GM21529 (cell line): ENCODE results near the gene ADGRB3.
"Not testable (repeated sequence)": the region's sequence is repeated elsewhere in the genome, so short reads cannot be mapped to it uniquely, and the experiment has no call there.

Source experiments
- ATAC-seq: cut with Tn5 transposase; IDR thresholded peaks from one replicate; pipeline ENCODE4 v1.9.1; 2021; ENCODE audit not compliant: unreplicated experiment

The ADGRB3 gene

DNA sequence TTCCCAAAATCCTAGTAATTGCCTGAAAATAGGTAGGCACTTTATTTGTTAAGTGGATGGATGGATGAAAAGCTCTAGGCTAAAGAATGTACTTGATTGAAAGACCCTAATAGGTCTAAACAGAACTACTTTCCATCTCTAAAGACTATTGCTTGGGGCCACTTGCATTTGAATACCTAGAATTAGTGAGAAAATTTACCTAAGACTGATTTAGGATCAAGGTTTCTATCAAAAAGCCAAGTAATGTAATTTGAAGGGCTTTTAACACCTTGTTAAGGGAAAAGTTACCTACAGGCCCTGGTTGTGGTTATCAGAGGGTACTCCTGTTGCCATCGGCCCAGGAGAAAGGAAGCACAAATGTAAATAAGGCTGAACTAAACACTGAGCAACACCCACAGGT lies 581.0 kb downstream of the ADGRB3 start:
- ATAC-seq = no peak

DNA sequence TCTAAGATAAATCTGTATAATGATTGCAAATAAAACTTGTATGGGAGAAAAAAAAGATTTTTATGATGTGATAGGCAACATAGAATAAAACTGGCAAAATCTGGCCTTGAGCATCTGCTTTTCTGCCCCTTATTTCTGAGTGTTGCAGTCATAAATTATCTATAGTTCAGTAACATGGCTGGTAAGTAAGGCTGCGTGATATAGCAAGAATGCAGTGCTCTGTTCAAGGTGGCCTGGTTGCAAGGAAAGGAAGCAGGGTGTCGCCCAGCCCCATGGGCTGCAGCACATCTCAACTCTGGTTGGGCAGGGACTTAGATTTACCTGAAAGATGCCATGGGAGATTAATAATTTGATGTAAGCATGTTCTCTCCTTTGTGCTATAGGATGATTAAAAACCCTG lies 582.3 kb downstream of the ADGRB3 start:
- ATAC-seq = no peak

GRCh38 chr6:69220375-69220774 lies 585.3 kb downstream of the ADGRB3 start:
- ATAC-seq = no peak

GRCh38 chr6:69232008-69232407 lies 596.9 kb downstream of the ADGRB3 start:
- ATAC-seq = no peak

DNA sequence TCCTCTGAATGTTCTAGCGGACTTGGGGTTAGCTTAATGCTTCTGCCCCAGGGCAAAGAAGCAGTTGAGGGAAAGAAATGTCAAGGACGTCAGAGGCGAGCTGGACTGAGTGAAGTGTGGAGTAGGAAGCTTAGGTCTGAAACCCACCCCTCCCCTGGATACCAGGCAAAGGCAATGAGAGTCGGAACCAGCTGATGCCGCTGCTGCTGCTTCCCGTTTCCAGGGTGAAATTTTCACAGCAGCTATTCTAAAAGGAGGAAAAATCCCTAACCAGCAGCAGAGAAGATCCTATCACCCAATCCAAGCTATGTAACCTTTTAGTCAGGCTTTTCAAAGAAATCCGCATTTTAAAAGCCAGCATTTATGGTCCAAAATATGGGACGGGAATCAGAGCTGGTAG lies 597.4 kb downstream of the ADGRB3 start:
- peak; percentile 5 for ATAC-seq

GRCh38 chr6:69232911-69233448 lies 597.9 kb downstream of the ADGRB3 start:
- ATAC-seq = peak; percentile 96

DNA sequence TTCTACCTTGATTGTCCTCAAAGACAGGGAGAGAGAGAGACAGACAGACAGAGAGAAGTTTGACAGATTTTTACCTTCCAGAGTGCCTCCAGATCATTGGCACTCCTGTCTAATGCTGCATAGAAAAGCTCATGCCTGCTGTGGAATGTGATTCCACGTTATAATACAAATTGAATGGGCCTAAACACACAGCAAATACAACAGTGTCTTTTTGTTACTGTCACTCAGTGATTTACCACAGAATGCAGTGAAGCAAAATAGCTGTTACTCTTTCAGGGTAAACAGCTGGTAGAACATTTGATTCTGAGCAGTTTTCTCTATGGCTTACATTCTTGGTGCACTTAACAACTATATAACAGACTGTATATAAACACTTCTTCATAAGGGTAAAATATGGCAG lies 603.0 kb downstream of the ADGRB3 start:
- ATAC-seq = no peak

DNA sequence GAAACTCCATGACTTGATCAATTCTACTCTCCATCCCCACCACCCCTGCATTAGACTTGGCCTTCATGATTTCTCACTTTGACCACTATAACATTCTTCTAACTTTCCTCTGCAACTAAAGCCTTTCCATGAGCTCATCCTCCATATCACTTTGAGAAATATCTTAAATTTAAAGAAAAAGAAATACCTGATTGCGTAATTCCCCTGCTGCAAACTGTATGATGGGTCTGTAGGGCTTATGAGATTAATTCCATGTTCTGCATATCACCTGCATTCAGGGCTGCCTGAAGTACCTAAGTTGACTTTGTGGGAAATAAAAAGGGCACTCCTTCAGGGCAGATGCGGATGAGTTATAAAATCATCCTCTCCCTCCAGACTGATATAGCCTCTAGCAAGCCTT lies 611.9 kb downstream of the ADGRB3 start:
- no peak for ATAC-seq

- no peak for ATAC-seq
Observed at GRCh38 chr6:69261010-69261409, 625.9 kb downstream of the ADGRB3 start.

- no peak for ATAC-seq
Observed at GRCh38 chr6:69263297-69263696, 628.2 kb downstream of the ADGRB3 start.

GRCh38 chr6:69265090-69265489 lies 630.0 kb downstream of the ADGRB3 start:
- ATAC-seq = no peak

GRCh38 chr6:69265706-69266105 lies 630.6 kb downstream of the ADGRB3 start:
- ATAC-seq = no peak

- ATAC-seq = no peak
Observed at GRCh38 chr6:69276204-69276603, 641.1 kb downstream of the ADGRB3 start.

- no peak for ATAC-seq
Observed at GRCh38 chr6:69279805-69280204, 644.7 kb downstream of the ADGRB3 start.

- ATAC-seq = no peak
Observed at GRCh38 chr6:69280858-69281257, 645.8 kb downstream of the ADGRB3 start.

DNA sequence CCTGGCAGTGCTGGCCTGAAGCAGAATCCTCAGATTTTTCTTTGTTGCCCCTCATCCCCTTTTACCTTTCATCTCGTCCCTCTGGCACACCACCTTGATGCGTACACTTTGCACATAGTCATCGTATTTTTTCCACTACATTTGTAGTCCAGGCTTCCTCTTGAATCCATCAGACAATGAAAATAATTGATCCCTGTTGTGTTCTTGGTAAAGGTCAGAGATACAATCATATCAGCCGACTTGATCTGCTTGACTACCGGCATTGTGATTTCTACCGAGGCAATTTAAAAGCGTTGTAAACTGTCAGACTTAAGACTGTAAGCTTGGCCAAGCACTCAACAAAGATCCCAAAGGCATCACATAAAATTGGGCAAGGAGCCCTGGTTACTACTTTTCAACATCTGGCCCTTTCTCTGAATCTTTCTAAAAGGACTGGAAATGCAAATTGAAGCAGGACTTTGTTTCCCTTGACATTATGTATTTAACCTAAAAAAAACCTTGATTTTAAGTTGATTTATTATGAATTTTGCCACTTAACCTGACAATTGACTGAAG lies 649.2 kb downstream of the ADGRB3 start:
- no peak for ATAC-seq

- peak; percentile 51 for ATAC-seq
Observed at GRCh38 chr6:69285054-69285453, 650.0 kb downstream of the ADGRB3 start.

- ATAC-seq = no peak
Observed at GRCh38 chr6:69286331-69286730, 651.2 kb downstream of the ADGRB3 start.

DNA sequence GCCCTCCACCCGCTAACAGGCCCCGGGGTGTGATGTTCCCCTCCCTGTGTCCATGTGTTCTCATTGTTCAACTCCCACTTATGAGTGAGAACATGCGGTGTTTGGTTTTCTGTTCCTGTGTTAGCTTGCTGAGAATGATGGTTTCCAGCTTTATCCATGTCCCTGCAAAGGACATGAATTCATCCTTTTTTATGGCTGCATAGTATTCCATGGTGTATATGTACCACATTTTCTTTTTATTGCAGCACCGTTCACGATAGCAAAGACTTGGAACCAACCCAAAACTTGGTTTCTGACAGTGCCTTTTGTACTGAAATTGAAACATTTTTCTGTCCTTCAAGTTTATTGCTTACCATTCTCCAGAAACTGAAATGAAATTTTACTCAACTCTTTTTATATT lies 653.1 kb downstream of the ADGRB3 start:
- ATAC-seq = not testable (repeated sequence)

GRCh38 chr6:69289689-69290495 lies 654.8 kb downstream of the ADGRB3 start:
- ATAC-seq = no peak

- ATAC-seq = no peak
Observed at GRCh38 chr6:69293471-69293870, 658.4 kb downstream of the ADGRB3 start.

GRCh38 chr6:69294407-69294806 lies 659.3 kb downstream of the ADGRB3 start:
- ATAC-seq = no peak
